Middle frontal gyrus (tissue), 1 donor: Measurements from ENCODE around the gene REXO1.

Experiments
- DNase-seq: peaks from one replicate; pipeline ENCODE4 v3.0.0-alpha.2; 2015; ENCODE audit warnings: low spot score; ENCODE audit errors: extremely low spot score

REXO1 gene

GRCh38 chr19:1766800-1767352 lies 81.4 kb downstream of the REXO1 start:
- no peak for DNase-seq

DNA sequence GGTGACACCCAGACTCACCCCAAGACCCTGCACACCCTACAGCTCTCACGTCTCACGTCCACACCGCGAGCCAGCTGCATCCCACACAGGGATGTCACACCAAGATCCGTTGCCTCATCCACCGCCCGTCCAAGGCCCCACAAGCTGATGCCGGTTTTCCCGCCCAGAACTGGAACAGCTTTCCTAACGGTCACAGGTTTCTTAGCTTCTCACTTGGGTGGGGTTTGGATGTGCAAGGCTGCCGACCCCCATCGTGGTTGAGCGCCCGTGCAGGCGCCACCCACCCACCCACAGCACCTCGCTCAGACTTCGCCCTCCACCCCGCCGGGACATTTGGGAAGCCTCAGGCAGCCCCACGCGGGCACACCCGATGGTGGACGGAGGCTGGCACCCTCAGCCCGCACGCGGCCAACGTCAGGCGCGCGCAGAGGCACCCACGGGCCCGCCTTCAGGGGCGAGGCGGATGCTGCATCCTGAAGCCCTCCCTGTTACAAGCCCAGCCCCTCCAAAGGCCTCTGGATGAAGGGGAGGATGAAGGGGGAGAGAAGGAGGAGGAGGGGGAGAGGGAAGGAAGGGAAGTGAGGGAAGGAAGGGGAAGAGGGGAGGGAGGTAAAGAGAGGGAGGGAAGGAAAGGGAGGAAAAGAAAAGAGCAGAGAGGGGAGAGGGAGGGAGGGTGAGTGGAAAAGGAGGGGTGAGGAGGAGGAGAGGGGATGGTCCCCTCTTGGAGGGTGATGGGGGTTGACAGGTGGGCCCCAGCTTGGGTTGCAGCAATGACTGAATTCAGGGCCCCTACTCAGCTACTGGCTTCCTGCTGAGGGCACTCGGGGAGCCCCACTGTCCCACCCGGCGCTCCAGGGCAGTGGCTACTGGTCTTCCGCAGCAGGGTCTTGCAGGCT lies 82.1 kb downstream of the REXO1 start:
- DNase-seq = no peak
